HG03039 (cell line): Measurements from ENCODE around the gene SNX18.

Experiments
- ATAC-seq: cut with Tn5 transposase; IDR thresholded peaks from one replicate; pipeline ENCODE4 v1.9.1; 2021; ENCODE audit warnings: mild to moderate bottlenecking, moderate library complexity; ENCODE audit not compliant: unreplicated experiment

SNX18 gene

GRCh38 chr5:54579591-54580295 lies 62.2 kb downstream of the SNX18 start:
- ATAC-seq: no peak

DNA sequence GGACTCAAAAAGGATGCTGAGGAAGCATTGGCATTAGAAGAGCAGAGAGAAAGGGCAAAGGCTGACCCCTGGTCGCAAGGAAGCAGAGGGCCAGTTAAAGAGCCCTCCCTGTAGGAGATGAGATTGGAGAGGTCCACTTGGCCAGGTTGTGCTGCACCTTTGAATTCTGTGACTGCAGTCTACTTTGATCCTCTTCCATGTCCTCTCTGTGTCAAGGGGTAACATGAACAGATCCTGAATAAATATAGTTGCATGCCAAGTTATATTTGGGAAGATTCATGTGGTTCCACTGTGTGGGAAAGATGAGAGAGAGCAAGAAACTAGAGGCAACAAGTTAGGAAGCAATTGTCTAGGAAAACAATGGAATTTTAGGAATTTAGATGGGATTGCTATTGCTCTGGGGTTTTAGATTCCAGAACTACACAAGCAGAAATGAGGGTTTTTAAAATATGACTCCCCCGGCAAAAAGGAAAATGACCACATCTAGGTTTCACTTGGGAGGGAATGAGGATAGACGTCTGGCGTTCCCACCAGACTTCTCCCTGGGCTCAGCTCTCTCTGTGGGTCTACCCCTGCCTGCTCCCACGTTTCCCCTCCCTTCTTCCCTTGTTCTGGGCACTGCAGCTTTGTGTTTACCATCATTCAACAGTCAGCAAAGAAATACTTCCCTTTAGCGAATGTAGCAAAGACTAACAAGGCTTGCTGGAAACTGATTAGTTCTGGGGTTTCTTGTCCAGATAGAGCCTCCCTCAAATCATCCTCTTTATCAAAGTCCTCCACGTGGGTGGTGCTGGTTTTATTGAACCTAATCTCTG lies 63.6 kb downstream of the SNX18 start:
- ATAC-seq: no peak

DNA sequence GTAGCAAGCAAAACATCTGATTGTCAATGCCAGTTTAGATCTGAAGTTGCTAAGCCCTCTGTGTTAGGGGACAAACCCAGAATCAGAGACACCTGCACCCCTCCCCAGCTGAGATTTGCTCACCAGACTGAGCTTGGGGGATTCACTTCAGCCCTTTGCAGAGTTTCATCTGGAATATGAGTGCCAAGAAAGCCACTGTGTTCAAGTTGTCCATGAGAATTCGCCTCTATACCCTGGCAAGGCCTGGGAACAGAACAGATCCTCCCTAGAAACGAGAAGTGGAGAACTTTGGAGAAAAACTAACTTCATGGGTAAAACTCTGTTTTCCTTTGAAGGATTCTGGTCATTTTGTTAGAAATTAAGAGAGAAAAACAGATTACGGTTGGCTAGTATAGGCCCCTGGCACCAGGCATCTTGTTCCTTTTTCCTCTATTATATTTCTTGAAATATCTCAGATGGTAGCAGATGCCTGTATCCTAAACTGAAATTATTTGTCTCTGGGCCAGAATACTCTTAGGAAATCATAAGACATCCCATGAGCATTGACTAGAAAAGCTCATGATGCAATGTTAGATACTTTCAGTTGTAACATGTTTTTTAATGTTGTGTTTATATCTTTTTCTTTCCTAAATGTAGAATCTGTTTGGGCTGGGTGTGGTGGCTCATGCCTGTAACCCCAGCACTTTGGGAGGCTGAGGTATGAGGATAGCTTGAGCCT lies 64.4 kb downstream of the SNX18 start:
- no peak for ATAC-seq

GRCh38 chr5:54586336-54586735 lies 68.8 kb downstream of the SNX18 start:
- ATAC-seq: no peak

- ATAC-seq: no peak
Observed at GRCh38 chr5:54589786-54590185, 72.2 kb downstream of the SNX18 start.

GRCh38 chr5:54590824-54591223 lies 73.3 kb downstream of the SNX18 start:
- no peak for ATAC-seq

GRCh38 chr5:54593779-54594178 lies 76.2 kb downstream of the SNX18 start:
- no peak for ATAC-seq

- ATAC-seq: no peak
Observed at GRCh38 chr5:54594181-54594580, 76.6 kb downstream of the SNX18 start.

DNA sequence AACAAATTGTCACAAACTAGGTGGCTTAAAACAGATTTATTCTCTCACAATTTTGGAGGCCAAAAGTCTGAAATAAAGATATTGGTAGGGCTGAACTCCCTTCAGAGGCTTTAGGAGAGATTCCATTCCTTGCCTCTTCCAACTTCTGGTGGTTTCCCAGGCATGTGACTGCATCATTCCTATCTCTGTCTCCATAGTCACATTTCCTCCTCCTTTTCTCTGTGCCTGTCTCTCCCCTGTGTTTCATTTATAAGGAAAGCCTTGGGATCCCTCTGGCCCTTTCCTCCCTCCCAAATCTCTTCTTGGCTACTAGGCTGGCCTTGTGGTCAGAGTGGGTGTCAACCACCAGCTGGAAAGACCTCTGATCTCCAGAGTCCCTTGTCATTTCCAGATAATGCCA lies 78.2 kb downstream of the SNX18 start:
- no peak for ATAC-seq
